ENCODE data around the gene MCU. TPM values are rescaled to one million over a fixed set of nuclear protein-coding genes. Genes with fewer than 3 reads are reported as not detected.
"Not testable (repeated sequence)": the region's sequence is repeated elsewhere in the genome, so short reads cannot be mapped to it uniquely, and the experiment has no call there.

Gene MCU
- total RNA-seq, 2 donors from 2014 or later = 22.5 to 35.2 TPM

DNA sequence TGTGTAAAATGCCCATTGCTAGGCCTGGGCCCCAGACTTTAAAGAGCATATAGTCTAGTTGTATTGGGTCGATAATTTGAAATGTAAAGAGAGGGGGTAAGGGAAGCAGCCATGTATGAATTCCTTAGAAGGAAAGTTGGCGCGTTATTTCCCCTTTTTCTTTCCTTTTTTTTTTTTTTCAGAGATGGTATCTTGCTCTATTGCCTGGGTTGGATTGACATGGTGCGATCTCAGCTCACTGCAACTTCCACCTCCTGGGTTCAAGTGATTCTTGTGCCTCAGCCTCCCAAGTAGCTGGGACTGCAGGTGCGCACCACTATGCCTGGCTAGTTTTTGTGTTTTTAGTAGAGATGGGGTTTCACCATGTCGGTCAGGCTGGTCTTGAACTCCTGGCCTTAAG lies 45.4 kb downstream of the MCU start:
- not testable (repeated sequence) for DNase-seq (ENCODE audit: low spot score in 2 of 2); H3K9me3 Mint-ChIP-seq; H3K27ac Mint-ChIP-seq; H3K36me3 Mint-ChIP-seq; ATAC-seq

DNA sequence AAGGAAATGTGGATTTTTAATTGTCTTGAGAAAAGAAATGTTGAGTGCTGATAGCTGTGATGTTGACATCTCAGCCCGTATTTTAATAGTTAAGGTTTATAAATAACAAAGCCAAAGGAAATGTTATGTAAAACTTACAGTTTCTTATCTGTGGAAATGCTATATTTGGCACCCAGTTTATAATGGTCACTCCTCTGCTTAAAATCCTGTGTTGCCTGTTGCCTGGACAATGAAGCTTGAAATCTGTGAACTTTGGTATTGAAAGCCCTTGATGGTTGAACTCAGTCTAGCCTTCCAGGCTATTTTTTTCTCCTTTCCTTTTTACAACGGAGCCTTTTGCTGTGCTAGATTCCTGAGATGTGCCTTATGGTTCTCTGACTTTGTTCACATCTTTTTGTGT lies 46.5 kb downstream of the MCU start:
- ATAC-seq = no peak
- Mint-ChIP-seq H3K27ac (no peak overlapping the region), H3K36me3 (no peaks in the 10 kb centered on the region), H3K9me3 (no peaks in the 10 kb centered on the region)
- DNase-seq (ENCODE audit: low spot score in 2 of 2) = no peak

GRCh38 chr10:72740528-72740927 lies 48.6 kb downstream of the MCU start:
- H3K36me3 Mint-ChIP-seq = no peaks in the 10 kb centered on the region
- H3K9me3 Mint-ChIP-seq = no peaks in the 10 kb centered on the region
- no peak for DNase-seq (ENCODE audit: low spot score in 2 of 2)
- H3K27ac Mint-ChIP-seq = peak overlapping the region in 1 of 2 donors; percentile 1
- no peak for ATAC-seq

DNA sequence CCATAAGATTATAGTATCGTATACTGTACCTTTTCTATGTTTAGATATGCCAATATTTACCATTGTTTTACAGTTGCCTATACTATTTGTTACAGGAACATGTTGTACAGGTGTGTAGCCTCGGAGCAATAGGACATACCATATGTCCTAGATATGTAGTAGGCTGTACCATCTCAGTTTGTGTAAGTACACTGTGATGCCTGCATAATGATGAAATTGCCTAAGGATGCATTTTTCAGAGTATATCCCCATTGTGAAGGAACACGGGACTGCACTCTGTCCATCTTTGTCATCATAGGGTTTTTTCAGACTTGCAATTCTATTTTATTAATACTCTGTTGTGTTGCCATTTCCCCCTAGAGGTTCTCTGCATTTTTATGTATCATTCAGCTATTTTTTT lies 50.1 kb downstream of the MCU start:
- Mint-ChIP-seq H3K9me3 (no peaks in the 10 kb centered on the region), H3K36me3 (no peaks in the 10 kb centered on the region)
- no peak for DNase-seq (ENCODE audit: low spot score in 2 of 2)

DNA sequence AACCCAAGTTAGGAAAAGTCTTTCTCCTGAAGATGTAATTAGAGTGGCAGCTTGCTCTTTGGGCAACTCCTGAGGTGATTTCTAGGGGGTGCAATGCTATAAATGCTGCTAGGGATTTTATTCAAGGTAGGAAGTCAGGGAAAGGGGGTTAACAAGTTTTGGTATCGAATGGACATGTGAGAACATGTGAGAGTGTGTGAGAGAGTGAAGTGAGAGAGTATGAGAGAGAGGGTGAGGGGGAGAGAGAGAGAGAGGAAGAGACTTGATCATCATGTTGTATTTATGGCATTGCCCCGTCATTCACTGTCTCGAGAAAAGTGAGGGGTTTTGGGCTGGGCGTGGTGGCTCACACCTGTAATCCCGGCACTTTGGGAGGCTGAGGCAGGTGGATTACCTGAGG lies 50.9 kb downstream of the MCU start:
- no peak for DNase-seq (ENCODE audit: low spot score in 2 of 2)
- ATAC-seq = no peak
- Mint-ChIP-seq H3K27ac (no peak overlapping the region), H3K36me3 (no peaks in the 10 kb centered on the region), H3K9me3 (no peaks in the 10 kb centered on the region)

More for the DNA sequence above, 50.1 kb downstream of the MCU start:
- ATAC-seq = no peak
- no peak overlapping the region for H3K27ac Mint-ChIP-seq

- Mint-ChIP-seq H3K36me3 (no peaks in the 10 kb centered on the region), H3K9me3 (no peaks in the 10 kb centered on the region), H3K27ac (peak overlapping the region in 1 of 2 donors; percentile 9)
- DNase-seq (ENCODE audit: low spot score in 2 of 2) (no peak), ATAC-seq (no peak)
Observed at GRCh38 chr10:72744566-72744965, 52.6 kb downstream of the MCU start.

DNA sequence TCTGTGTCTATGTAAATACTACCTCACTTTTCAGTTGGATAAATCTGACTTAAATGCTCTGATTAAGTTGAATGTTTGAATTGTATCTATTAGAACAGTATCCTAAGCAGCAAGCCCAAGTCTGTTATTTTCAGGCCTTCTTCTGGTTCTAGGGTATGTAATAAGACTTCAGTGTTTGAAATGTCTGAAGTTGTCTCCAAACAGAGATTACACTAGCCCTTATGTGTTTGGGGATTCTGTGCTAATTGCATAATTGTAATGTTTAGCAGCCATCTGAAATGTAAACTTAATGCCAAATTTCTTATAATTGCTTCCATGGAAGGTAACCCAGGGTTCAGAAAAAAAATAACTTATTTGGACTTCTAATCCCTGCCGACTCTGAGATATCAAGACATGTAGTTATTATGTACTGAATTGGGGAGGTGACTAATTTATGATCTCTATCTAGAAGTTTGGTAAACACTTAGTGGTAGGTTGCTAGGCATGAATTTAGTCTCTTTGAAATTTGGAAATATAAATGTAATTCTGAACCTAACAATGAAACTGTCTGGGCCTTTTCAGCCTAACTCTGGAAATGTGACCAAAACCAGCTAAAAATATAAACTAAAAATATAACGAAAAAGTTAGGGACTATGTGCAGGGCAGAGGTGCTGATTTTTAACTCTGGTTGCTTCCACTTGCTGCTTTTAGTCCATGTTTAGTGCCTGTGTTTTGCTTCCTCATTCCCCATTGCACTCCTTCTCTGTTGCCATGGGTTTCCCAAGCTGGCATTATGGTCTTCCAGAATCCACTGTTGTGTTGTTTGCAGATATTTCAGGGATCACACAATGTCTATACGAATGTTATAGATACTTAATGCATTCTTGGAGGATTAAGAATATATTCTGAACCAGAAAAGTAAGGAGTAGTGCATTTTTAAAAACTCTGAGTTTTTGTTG lies 54.8 kb downstream of the MCU start:
- Mint-ChIP-seq H3K27ac (peak overlapping the region in 1 of 2 donors; percentile 7), H3K9me3 (no peaks in the 10 kb centered on the region), H3K36me3 (no peaks in the 10 kb centered on the region)
- DNase-seq (ENCODE audit: low spot score in 2 of 2) (no peak), ATAC-seq (no peak)

DNA sequence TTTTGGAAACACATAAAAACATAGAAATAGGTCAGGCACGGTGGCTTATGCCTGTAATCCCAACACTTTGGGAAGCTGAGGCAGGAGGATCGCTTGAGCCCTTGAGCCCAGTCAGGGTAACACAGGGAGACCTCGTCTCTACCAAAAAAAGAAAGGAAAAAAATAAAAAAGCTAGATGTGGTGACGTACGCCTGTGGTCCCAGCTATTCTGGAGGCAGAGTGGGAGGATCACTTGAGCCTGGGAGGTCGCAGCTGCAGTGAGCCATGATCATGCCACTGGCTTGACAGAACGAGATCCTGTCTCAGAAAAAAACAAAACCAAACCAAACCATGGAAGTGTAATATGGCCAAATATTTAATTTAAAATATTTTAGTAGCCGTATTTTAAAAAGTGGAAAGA lies 55.6 kb downstream of the MCU start:
- no peak overlapping the region for H3K27ac Mint-ChIP-seq
- H3K9me3 Mint-ChIP-seq = no peaks in the 10 kb centered on the region
- no peak for ATAC-seq
- no peaks in the 10 kb centered on the region for H3K36me3 Mint-ChIP-seq
- DNase-seq (ENCODE audit: low spot score in 2 of 2) = no peak

DNA sequence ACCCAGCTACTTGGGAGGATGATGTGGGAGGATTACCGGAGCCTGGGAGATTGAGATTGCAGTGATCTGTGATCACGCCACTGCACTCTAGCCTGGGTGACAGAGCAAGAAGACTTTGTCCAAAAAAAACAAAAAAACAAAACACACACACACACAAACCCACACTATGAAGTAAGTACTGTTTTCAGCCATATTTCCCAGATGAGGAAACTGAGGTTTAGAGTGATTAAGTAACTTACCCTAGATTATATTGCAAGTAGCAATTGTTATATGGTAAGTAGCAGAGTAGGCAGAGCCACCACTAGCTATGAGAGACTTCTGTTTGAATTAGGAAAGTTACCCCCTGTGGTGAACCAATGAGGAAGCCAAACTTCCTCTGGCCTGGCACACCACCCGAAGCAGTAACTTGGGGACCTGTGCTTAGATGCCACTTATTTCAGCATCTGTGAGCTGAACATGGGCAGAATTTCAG lies 61.9 kb downstream of the MCU start:
- no peak for DNase-seq (ENCODE audit: low spot score in 2 of 2)
- H3K36me3 Mint-ChIP-seq = no peaks in the 10 kb centered on the region
- no peaks in the 10 kb centered on the region for H3K9me3 Mint-ChIP-seq
- no peak overlapping the region for H3K27ac Mint-ChIP-seq
- ATAC-seq = no peak

DNA sequence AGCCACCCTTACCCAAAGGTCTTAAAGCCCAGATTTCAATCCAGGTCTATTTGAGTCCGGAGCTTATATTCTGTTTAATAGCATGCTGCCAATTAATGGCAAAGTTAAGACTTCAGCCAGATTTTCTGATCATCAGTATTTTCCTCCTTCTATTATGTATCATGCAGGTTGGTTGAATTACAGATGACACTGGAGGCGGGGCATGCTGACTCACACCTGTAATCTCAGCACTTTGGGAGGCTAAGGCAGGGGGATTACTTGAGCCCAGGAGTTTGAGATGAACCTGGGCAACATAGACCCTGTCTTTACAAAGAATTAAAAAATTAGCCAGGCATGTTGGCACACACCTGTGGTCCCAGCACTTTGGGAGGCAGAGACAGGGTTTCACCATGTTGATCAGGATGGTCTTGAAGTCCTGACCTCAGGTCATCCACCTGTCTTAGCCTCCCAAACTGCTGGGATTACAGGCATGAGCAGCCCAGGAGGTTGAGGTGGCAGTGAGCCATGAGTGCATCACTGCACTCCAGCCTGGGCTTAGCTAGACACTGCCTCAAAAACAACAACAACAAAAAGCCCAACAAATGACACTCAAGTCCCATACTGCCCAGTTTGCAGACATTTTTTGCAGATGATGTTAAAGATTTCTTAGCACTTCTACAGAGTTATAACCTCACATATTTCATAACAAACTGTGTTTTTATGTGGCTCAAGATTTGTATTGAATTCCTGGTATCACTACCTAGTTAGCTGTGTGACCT lies 62.5 kb downstream of the MCU start:
- DNase-seq (ENCODE audit: low spot score in 2 of 2) (no peak), ATAC-seq (no peak)
- no peak overlapping the region for H3K27ac Mint-ChIP-seq

DNA sequence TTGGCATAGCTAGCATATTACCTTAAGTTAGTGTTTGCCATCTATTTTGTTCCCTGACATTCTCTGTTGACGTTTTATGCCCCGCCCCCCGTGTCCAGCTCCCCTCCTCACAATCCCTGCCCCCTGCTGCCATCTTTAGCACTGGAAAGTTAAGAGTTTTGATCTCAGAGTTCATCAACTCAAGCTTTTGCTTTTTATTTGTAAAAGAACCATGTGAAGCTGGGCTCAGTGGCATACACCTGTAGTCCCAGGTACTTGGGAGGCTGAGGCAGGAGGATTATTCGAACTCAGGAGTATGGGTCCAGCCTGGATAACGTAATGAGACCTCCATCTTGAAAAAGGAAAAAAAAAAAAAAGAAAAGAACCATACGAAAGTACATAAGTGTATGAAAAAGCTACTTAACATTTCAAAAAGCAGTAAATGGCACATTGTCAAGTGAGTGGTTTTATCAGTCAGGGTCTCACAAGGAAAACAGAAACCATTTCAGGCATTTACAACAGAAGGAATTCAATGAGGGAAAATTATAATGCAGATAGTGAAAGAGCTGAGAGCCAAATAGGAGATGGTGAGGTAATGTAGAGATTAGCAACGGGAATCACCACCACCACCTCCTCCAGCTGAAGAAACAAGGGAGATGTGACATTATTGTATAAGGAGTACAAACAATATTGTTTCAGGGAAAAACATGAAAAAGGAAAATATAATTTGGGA lies 64.9 kb downstream of the MCU start:
- DNase-seq (ENCODE audit: low spot score in 2 of 2) (no peak), ATAC-seq (no peak)
- H3K36me3 Mint-ChIP-seq = no peaks in the 10 kb centered on the region
- no peaks in the 10 kb centered on the region for H3K9me3 Mint-ChIP-seq
- no peak overlapping the region for H3K27ac Mint-ChIP-seq

More for the DNA sequence above, 62.5 kb downstream of the MCU start:
- Mint-ChIP-seq H3K36me3 (no peaks in the 10 kb centered on the region), H3K9me3 (no peaks in the 10 kb centered on the region)

DNA sequence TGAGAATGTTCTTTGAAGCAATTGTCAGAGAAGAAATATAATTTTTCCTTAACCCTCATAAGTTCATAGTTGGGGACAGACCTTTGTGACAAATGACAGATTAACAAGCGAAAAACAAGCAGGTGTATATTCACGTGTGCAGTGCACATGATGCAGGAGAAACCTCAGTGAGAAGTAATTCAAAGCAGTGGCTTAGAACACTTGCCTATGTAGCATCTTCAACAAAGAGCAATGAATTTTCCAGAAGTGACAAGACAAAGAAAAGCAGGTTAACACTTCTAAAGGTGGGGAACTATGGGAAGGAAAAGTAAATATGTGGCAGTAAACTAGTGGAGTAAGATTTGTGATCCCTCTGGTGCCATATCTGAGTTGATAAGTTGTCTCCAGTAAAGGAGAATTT lies 65.8 kb downstream of the MCU start:
- H3K36me3 Mint-ChIP-seq = no peaks in the 10 kb centered on the region

GRCh38 chr10:72758930-72759329 lies 67.0 kb downstream of the MCU start:
- not testable (repeated sequence) for ATAC-seq; H3K36me3 Mint-ChIP-seq; DNase-seq (ENCODE audit: low spot score in 2 of 2); H3K27ac Mint-ChIP-seq; H3K9me3 Mint-ChIP-seq

More for the DNA sequence above, 65.8 kb downstream of the MCU start:
- ATAC-seq = no peak
- DNase-seq (ENCODE audit: low spot score in 2 of 2) = no peak
- H3K9me3 Mint-ChIP-seq = no peaks in the 10 kb centered on the region
- H3K27ac Mint-ChIP-seq = no peak overlapping the region

GRCh38 chr10:72759584-72759983 lies 67.6 kb downstream of the MCU start:
- H3K9me3 Mint-ChIP-seq = no peaks in the 10 kb centered on the region

GRCh38 chr10:72761498-72761897 lies 69.6 kb downstream of the MCU start:
- Mint-ChIP-seq H3K9me3 (peaks cover 0 to under 1% of the 10 kb centered on the region in 2 donors), H3K36me3 (peaks cover 2 to 6% of the 10 kb centered on the region in 2 donors), H3K27ac (no peak overlapping the region)
- no peak for ATAC-seq
- DNase-seq (ENCODE audit: low spot score in 2 of 2) = no peak

More at GRCh38 chr10:72759584-72759983, 67.6 kb downstream of the MCU start:
- peaks cover 0 to 6% of the 10 kb centered on the region in 2 donors for H3K36me3 Mint-ChIP-seq
- DNase-seq (ENCODE audit: low spot score in 2 of 2) (no peak), ATAC-seq (no peak)
- H3K27ac Mint-ChIP-seq = no peak overlapping the region

DNA sequence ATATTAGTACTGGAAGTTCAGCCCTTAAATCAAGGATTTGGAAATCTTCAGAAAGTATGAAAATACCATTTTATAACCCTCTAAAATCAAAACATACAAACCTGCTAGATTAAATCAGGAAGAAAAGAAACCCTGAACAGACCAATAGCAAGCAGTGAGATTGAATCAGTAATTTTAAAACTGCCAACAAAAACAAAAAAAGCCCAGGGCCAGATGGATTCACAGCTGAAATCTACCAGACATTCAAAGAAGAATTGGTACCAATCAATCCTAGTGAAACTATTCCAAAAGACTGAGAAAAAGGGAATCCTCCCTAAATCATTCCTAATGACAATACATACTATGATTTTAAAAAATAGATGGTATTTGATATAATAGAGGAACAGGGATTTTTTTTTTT lies 70.1 kb downstream of the MCU start:
- no peak for ATAC-seq
- Mint-ChIP-seq H3K9me3 (peaks cover 0 to 6% of the 10 kb centered on the region in 2 donors), H3K36me3 (peaks cover 6 to 7% of the 10 kb centered on the region in 2 donors), H3K27ac (no peak overlapping the region)
- DNase-seq (ENCODE audit: low spot score in 2 of 2) = no peak

DNA sequence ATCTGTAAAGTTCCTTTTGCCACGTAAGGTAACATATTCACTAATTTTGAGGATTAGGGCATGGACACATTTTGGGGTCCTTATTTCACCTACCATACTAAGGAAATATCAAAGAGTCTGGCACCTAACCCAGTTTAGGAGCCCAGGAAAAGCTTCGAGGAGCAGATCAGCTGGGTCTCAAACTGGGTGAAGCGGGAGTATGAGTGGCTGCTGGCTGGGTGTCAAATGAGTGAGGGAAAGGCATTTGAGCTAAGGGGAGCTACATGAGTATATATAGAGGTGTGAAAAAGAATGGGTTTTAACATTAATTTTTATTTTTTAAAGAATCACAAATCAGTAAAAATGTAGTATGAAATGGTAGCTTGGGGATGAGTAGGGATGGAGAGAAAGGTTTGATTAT lies 71.3 kb downstream of the MCU start:
- no peak for ATAC-seq
- no peak overlapping the region for H3K27ac Mint-ChIP-seq
- peaks cover 12 to 17% of the 10 kb centered on the region in 2 donors for H3K36me3 Mint-ChIP-seq
- DNase-seq (ENCODE audit: low spot score in 2 of 2) = no peak
- H3K9me3 Mint-ChIP-seq = peaks cover 5 to 15% of the 10 kb centered on the region in 2 donors

Measured in activated naive CD4-positive, alpha-beta T cell treated with anti-CD3 and anti-CD28 coated beads, Interleukin-2, amount 50 U/mL, for 72 hours (primary cell).